Measurements from ENCODE around the gene AMER3.

Gene AMER3

DNA sequence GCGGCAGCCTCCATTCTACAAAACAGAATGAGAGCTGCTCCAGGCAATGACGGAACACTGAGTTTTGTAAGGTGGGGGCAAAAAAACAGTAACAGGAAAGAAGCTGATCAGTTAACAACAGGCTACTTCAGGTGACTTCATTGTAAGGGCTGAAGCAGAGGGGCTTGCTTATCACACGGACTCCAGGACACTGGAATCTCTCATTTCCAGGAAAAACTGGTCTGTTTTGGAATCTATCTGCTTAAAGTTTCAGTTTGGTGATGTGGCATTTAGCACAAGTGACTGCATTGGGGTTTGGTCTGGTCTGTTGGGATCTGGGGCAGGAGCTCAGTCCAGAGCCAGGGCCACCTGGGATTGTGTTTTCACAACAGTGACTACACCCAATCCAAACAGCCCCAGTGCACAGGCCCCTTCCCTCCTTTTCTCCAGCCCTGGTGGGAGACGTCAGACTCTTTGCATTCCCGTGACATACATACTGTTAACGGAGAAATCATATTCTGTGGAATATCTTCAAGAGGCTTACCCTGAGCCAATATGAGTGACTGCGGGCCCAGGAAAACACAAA, 14.1 kb downstream of the AMER3 start:
- in situ Hi-C loops (cut with MboI; ENCODE audit: low sequenced_read_pairs) = no loop called here

DNA sequence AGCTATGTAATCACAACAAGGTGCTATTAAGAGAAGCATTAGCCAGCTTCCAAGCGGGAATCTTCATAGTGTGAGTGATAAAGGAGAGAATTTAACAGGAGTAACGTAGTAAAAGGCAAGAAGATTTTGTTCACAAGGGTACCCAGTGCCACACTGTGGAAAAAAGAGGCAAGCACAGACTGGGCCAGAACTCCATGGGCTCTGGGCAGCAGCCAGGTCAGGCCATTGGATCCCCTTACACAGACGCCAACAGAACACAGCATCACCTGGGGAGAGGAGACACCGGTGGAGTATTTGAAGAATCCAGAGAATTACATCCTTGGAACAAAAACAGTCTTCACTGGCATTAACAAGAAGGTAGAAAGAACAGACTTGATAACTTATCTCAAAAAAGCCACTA, 21.2 kb downstream of the AMER3 start:
- in situ Hi-C loops (cut with MboI; ENCODE audit: low sequenced_read_pairs) = no loop called here

DNA sequence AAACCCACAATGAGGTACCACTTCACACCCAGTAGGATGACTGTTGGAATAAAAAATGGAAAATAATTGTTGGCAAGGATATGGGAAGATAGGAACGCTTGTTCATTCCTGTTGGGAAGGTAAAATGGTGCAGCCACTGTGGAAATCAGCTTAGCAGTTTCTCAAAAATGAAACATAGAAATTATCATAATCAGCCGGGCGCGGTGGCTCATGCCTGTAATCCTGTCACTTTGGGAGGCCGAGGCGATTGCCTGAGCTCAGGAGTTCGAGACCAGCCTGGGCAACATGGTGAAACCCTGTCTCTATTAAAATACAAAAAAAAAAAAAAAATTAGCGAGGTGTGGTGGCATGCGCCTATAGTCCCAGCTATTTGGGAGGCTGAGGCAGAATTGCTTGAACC, 23.4 kb downstream of the AMER3 start:
- in situ Hi-C loops (cut with MboI; ENCODE audit: low sequenced_read_pairs) = no loop called here

GRCh38 chr2:130785466-130786055, 30.2 kb downstream of the AMER3 start:
- in situ Hi-C loops (cut with MboI; ENCODE audit: low sequenced_read_pairs) = no loop called here

GRCh38 chr2:130786076-130786475, 30.7 kb downstream of the AMER3 start:
- in situ Hi-C loops (cut with MboI; ENCODE audit: low sequenced_read_pairs) = no loop called here

DNA sequence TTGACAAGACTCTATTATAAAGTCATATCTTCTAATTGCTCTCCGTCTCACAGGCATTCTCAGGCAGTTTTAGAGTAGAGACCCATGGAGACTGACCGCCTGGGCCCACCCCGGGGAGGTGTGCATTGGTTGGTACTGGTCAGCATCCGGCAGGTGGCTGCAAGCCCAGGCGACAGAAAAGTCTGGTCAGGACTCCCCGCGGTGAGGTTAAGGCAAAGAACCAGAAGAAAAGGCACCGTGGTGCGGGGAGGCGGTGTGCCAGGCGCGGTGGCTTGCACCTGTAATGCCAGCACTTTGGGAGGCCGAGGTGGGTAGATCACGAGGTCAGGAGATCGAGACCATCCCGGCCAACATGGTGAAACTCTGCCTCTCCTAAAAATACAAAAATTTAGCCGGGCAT, 32.5 kb downstream of the AMER3 start:
- in situ Hi-C loops (cut with MboI; ENCODE audit: low sequenced_read_pairs) = no loop called here

DNA sequence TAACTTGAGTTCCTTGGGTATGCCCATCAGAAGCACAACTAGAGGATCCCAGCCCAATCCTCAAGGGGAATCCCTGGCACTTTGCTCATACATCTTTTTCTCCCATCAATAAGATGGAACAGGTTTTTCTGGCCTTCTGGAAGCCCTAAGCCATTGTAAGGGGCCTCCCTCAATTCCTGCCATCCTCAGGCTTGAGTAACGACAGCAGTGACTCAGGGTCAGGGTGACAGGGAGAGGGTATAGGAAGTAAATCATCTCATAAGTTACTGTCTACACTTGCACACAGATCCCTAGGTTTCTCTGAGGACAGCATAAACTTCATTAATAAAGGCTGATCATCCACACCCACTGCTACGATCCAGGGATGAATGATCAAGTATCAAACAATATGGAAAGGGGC, 35.0 kb downstream of the AMER3 start:
- in situ Hi-C loops (cut with MboI; ENCODE audit: low sequenced_read_pairs) = no loop called here

DNA sequence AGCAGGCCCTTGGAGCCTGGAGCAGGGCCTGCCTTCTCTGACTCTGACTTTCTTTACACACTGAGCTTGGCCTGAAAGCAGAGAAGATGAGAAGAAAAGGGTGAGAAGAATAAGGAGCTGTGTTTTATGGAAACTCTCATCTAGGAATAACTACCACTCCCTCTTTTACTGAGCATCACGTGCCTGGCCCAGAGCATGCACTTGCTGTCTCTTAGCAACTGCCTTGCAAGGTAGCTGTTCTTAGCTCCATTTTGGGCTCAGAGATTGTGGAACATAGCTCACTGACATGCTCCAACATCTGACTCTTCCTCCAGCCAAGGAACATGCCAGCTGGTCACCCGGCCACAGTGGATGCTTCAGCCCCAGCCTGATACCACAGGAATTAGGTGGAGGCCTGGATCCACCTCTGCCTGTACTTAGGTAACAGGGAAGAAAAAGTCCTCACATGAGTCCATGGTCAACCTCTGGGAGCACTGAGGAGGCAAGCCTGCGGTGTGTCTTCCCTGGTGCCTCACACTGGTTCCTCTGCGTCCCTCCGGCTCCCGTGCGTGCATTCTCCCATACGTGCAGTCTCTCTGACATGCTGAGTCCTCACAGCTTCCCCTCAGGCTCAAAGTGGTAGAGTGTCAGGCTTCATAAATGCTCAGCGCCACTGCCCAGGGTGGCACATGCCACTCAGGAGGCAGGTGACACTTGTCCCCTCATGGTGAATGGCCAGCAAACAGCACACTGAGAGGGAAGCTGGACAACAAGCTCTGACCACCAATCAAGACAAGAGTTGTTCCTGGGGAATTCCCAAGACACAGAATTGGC, 35.7 kb downstream of the AMER3 start:
- in situ Hi-C loops (cut with MboI; ENCODE audit: low sequenced_read_pairs) = no loop called here

- in situ Hi-C loops (cut with MboI; ENCODE audit: low sequenced_read_pairs) = no loop called here
These were observed 36.2 kb downstream of the AMER3 start for GRCh38 chr2:130791617-130791939.

DNA sequence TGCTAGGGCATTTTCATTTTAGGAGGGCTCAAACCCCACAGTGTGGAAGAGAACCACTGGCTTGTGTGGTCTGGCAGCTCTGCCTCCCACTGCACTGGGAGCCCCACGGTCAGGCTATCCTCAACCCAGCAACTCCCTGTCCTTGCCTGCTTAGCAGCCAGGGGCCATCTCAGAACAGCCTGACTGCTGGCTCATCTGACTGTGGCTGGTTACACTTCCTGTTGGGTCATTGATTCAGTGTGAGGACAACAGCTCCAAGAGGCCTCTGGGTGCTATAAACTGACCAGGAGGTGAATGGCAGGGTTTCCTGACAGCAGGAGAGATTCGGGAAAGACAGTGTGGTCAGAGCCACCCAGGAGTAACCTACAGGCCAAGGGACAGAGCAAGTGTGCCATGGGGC, 40.1 kb downstream of the AMER3 start:
- in situ Hi-C loops (cut with MboI; ENCODE audit: low sequenced_read_pairs) = no loop called here

GRCh38 chr2:130796290-130796689, 41.0 kb downstream of the AMER3 start:
- in situ Hi-C loops (cut with MboI; ENCODE audit: low sequenced_read_pairs) = no loop called here

GRCh38 chr2:130797493-130798435, 42.4 kb downstream of the AMER3 start:
- in situ Hi-C loops (cut with MboI; ENCODE audit: low sequenced_read_pairs) = no loop called here

GRCh38 chr2:130798472-130799218, 43.3 kb downstream of the AMER3 start:
- in situ Hi-C loops (cut with MboI; ENCODE audit: low sequenced_read_pairs) = no loop called here

GRCh38 chr2:130799295-130799694, 44.0 kb downstream of the AMER3 start:
- in situ Hi-C loops (cut with MboI; ENCODE audit: low sequenced_read_pairs) = no loop called here

DNA sequence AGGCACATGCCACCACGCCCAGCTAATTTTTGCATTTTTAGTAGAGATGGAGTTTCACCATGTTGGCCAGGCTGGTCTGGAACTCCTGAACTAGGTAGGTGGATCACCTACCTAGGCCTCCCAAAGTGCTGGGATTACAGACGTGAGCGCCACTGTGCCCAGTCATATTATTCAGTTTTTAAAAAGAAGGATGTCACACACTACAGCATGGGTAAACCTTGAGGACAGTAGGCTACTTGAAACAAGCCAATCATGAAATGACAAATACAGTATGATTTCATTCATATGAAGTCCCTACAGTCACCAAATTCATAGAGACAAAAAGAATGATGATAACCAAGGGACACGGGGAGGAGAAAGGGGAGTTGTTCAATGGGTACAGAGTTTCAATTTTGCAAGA, 50.3 kb downstream of the AMER3 start:
- in situ Hi-C loops (cut with MboI; ENCODE audit: low sequenced_read_pairs) = no loop called here

GRCh38 chr2:130806370-130806769, 51.0 kb downstream of the AMER3 start:
- in situ Hi-C loops (cut with MboI; ENCODE audit: low sequenced_read_pairs) = no loop called here

GRCh38 chr2:130807659-130808385, 52.5 kb downstream of the AMER3 start:
- in situ Hi-C loops (cut with MboI; ENCODE audit: low sequenced_read_pairs) = no loop called here

DNA sequence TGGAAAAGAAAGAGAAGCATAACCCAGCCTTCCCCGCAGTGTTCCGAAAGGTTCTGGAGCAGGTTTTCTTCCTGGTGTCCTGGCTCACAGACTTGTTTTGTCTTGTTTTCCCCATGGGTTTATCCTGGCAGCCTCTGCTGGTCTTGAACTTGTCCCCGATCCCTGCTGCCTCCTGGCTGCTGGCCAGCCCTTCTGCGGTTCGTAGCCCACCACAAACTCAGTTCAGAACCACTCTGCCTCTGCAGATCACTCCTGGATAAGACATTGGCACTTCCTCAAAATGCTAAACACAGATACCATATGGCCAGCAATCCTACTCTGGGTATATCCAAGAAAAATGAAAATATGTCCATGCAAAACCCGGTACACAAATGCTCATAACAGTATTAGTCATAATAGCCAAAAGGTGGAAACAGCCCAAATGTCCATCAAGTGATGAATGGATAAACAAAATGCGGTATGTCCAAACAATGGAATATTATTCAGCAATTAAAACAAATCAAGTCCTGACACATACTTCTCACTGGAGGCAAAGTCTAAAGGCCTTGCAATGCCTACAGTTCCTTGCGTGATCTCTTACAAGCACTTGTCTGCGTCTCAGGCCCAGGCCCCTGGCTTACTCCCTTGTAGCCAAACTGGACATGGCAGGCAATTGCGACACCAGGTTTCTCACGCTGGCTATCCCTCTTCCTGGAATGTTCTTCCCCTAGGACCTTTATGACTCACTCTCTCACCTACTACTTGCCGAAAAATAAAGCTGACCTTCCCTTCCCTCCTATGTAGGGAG, 53.3 kb downstream of the AMER3 start:
- in situ Hi-C loops (cut with MboI; ENCODE audit: low sequenced_read_pairs) = no loop called here

DNA sequence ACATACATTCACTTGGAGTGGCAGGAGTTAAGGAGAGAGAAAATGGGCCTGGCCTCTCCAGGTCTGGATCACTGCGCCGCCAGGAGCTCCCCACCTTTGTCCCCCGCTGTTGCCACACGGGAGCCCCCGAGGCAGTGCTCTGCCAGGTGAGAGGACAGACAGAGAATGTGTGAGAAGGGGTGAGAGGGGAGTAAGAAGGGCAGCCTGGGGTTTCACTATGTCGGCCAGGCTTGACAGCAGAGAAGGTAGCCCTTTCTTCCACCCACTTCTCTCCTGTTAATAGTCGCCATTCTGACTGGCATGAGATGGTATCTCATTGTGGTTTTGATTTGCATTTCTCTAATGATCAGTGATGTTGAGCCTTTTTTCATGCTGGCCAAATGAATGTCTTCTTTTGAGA, 55.1 kb downstream of the AMER3 start:
- in situ Hi-C loops (cut with MboI; ENCODE audit: low sequenced_read_pairs) = no loop called here

Measured in HL-60/S4 treated with phorbol 12-myristate 13-acetate at 8.2 ng/mL for 4 days and 3 days (cell line).